GM18951 (cell line): ENCODE results near the gene AXL.
"Not testable (repeated sequence)": the region's sequence is repeated elsewhere in the genome, so short reads cannot be mapped to it uniquely, and the experiment has no call there.

Source experiments
- POLR2A ChIP-seq: IDR thresholded peaks from 4 replicates; pipeline ENCODE4 v1.6.1; 2011; ENCODE audit warnings: mild to moderate bottlenecking; ENCODE audit not compliant: insufficient read length, insufficient read depth; ENCODE audit errors: extremely low read depth
- in situ Hi-C: fragments of 300-500 bp; cut with MboI; formaldehyde crosslinking; loops from one replicate; pipeline ENCODE4 v1.12.0; 2022; ENCODE audit warnings: low sequenced_read_pairs, mixed read lengths, inconsistent platforms; ENCODE audit not compliant: unreplicated experiment

Gene AXL

DNA sequence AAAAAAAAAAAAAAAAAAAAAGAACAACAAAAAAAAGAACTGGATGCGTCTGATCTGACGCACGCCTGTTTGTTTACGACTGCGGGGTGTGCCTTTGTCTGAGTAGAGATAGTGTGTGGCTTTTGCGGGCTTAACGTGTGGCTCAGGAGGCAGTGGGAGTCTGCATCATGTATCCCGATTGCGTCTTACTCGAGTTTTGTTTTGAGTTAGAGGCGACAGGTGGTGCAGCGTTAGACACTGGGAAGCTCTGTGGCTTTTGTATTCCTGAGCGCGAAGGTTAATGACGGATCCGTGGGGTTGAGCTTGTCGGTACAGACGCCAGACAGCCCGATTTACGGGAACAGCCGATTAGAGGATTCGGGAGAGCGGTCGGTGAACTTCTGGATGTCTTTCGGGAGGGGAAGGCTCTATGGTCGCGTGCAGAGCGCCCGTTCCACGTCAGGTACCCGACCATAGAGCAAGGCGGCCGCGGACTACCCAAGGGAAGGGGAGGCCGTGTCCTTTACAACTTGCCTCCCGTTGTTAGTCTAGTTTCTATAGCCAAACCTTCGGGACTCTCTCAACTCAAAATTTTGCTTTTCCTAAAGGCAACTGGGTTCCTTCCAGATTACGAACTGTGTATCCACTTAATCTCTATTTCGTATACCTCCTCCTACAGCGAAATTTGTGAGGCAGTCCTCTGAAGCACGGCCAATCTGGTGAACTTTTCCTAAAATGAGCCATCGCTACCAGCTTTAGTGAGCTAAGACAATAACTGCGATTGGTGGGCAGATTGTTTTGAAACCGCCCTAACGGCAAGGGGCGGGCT, 44.2 kb downstream of the AXL start:
- in situ Hi-C loops: no loop called here

GRCh38 chr19:41263850-41264580, 45.0 kb downstream of the AXL start, which contains the start of gene HNRNPUL1:
Gene HNRNPUL1, plus strand, starts transcription at chr19:41264372. Its CDS starts 132 bp downstream, at chr19:41264504.
- in situ Hi-C loops: no loop called here
- TF ChIP-seq POLR2A: no peak

More for the DNA sequence above, 44.2 kb downstream of the AXL start:
- TF ChIP-seq POLR2A: peak; percentile 56

DNA sequence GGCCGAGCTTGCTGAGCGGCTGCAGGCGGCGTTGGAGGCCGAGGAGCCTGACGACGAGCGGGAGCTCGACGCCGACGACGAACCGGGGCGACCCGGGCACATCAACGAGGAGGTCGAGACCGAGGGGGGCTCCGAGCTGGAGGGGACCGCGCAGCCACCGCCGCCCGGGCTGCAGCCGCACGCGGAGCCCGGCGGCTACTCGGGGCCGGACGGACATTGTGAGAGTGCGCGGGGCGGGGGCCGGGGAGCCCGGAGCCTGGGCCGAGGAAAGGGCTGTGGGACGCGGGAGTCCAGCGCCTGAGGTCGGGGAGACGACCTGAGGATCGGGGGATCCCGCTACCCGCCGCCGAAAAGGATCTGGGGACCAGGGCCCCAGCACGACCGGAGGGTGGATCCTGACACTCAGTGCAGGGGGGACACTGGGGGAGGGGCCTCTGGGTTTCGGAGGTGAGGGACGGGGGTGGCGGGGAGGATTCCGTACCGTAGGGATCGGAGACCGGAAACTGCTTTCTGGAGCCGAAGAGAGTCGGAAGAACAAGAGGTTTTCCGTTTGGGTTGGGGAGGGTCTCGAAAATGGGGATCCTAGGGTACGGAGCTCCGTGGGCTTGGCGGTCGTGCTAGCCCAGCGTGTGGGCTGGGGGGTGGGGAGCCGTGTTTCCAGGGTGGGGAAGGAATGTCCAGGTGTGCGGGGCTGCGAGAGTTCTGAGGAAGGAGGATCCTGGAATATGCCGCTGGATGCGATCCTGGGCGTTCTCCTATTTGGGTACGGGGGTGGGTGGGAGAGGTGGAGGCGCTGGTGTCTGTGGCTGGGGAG, 45.8 kb downstream of the AXL start:
- in situ Hi-C loops: no loop called here
- TF ChIP-seq POLR2A: peak; percentile 51

- in situ Hi-C loops: no loop called here
- TF ChIP-seq POLR2A: no peak
Measured at GRCh38 chr19:41265395-41266153, 46.6 kb downstream of the AXL start.

DNA sequence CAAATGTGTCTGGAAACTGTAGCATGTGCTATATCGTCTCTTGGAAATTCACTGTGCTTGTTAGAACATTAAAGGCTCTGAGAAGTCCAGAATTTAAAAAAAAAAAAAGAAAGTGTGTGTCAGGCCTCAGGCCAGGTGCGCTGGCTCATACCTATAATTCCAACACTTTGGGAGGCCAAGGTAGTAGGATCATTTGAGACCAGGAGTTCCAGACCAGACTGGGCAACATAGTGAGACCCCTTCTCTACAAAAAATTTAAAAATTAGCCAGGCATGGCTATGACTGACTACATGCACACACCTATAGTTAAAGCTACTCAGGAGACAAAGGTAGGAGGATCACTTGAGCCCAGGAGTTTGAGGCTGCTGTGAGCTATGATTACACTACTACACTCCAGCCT, 50.0 kb downstream of the AXL start:
- in situ Hi-C loops: no loop called here
- TF ChIP-seq POLR2A: no peak

DNA sequence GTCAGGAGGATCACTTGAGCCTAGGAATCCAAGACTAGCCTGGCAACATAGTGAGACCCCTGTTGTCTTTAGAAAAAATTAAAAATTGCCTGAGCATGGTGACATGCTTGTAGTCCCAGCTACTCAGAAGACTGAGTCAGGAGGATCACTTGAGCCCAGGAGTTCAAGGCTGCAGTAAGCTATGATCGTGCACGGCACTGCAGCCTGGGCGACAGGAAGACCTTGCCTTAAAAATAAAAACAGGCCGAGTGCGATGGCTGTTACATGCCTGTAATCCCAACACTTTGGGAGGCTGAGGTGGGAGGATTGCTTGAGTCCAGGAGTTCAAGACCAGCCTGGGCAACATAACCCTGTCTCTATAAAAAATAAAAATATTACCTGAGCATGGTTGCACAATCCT, 50.5 kb downstream of the AXL start:
- in situ Hi-C loops: no loop called here
- TF ChIP-seq POLR2A: no peak

DNA sequence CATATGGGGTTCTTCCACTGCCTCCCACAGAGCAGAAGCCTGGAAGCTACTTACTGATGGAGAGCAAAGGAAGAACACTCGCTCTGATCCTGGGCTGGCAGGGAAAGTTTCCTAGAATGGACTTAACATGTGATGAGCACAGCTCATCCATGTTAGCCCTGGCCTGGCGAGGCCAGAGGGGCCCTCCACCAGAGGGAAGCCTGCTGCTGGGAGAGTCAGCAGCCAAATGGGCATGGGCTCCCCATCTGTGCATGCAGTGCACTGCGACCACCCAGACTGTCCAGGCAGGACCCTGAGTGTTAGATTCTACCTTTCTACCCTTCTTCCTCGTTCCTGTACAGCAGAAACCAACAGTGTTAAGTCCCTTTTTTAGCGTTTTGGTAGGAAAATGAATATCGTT, 54.1 kb downstream of the AXL start:
- TF ChIP-seq POLR2A: no peak
- in situ Hi-C loops: no loop called here

DNA sequence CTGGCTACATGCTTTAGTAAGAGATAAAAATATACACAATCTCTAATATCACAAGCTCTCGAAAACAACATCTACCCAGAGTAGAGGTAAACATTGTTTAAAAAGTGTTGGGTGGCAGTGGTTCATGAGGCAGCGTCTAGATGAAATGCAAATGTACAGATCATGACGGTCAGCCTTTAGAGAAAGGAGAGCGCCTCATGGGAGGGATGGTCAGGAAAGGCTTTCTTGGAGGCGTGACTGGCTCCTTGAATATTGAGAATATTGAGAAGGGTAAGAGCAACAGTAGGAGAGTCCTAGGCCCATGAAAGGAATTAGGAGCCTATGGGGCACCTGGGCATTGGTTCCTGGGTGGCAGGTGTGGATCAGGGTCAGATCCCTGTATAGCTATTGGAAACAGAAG, 55.8 kb downstream of the AXL start:
- TF ChIP-seq POLR2A: no peak
- in situ Hi-C loops: no loop called here

GRCh38 chr19:41276231-41276630, 57.2 kb downstream of the AXL start:
- TF ChIP-seq POLR2A: no peak
- in situ Hi-C loops: no loop called here

GRCh38 chr19:41278478-41278877, 59.5 kb downstream of the AXL start:
- in situ Hi-C loops: no loop called here
- no peak for TF ChIP-seq POLR2A

DNA sequence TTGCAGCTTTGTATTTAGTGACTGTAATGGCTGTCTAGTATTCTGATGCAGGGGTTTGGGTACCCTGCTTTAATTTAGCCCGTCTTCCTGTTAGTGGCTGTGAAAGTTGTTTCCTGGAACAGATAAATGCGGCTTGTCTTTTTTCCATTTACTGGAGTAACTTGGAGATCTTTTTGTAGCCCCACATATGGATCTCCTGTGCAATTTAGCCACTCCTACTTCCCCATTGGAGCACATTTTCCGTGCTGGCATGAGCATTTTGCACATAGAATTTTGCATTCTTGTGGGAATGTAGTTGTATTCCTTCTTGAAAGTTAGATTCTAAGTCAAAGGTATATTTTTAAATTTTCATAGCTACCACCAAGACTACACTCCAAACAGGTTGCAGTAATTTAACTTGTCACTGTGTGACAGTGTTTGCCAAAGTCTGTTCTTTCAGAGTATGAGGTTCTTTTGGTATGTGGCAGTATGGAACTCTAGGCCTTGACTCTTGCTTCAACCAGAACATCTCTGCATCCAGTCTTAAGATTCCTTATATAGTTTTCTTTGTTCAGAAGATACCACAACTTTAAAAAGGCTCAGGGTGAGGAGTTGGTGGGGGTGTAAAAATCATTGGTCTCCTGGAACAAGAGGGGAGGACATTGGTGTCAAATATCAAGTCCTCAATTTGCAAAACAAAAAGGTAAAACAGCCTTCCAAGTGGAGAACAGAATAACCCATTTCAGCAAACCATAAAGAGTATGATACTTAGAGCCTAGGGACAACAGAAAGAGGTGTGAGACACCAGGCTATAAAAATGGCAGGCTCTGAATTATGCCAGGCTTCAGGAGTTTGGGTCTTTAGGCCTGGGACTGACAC, 69.9 kb downstream of the AXL start:
- in situ Hi-C loops: no loop called here
- TF ChIP-seq POLR2A: no peak

GRCh38 chr19:41289814-41290213, 70.8 kb downstream of the AXL start:
- in situ Hi-C loops: not testable (repeated sequence)
